Measurements from ENCODE around the gene FSCN2.

Gene FSCN2

DNA sequence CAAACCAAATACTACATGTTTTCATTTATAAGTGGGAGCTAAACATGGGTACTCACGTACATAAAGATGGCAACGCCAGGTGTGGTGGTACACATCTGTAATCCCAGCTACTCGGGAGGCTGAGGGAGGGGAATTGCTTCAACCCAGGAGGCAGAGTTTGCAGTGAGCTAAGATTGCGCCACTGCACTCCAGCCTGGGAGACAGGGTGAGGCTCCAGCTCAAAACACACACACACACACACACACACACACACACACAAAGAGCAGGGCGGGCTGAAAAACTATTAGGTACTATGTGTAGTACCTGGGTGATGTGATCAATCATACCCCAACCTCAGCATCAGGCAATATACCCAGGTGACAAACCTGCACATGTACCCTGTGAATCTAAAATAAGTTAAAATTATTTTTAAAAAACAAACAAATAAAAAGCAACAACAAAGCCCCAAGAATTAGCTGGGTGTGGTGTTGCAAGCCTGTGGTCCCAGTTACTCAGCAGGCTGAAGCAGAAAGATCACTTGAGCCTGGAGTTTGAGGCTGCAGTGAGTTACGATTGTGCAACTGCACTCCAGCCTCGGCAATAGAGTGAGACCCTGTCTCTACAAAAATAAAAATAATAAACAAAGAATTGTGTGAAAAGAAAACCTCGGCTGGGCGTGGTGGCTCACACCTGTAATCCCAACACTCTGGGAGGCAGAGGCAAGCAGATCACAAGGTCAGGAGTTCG is 35.8 kb downstream of the FSCN2 start:
- DNase-seq, result no peak

DNA sequence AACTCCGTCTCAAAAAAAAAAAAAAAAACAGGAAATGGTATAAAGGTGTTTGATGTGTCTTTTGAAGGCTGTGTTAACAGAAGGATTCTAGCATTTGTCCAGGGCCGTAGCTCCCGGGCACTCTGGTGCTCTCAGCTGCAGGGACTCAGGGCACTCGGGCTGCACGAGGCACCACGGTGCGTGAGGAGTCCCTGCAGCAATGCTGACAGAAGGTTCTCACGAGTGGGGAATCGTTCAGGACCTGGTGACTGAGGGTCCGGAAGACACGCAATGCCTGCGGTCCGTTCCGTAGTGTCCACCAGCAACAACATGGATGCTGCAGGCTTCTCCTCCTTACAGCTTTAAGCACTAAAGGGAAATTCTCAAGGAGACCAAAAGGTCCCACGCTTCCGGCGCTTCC is 36.6 kb downstream of the FSCN2 start:
- DNase-seq, result no peak

GRCh38 chr17:81565231-81565630 is 37.1 kb downstream of the FSCN2 start:
- no peak for DNase-seq

GRCh38 chr17:81566461-81567126 is 38.4 kb downstream of the FSCN2 start:
- DNase-seq, result no peak

DNA sequence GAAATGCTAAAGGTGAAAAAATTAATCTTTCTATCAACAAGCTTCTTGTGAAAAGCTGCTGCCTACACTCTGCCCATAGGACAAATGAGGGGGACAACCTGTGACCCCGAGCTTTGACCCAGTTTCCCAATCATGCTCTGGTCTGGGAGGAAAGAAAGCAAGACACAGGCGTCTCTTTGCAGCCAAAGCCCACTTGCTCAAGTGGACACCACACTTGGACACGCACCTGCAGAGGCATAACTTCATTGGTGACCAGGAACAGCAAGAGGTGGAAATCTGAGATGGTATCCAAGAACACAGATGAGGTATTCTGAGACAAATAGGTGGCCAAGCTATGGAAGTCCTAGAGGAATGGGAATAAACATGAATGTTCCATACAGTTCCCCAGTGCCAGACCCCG is 39.0 kb downstream of the FSCN2 start:
- DNase-seq, result no peak

DNA sequence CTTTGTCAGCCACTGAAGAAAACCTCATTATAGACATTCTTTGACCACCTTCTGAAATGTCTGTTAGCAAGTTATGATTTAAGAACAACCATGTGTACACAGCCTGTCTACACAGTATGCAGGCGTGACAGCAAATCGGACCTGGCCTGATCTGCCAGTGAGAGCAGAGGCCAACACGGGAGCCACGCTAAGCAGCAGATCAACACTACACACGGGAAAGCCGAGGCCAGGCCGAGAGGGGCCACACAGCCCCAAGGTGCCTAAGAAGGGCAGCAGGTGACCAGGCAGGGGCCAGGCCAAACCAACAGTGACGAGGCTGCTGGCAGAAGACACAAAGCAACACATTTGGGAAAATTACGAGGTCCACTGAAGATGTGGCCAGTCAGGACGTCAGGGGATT is 40.2 kb downstream of the FSCN2 start:
- DNase-seq, result no peak

DNA sequence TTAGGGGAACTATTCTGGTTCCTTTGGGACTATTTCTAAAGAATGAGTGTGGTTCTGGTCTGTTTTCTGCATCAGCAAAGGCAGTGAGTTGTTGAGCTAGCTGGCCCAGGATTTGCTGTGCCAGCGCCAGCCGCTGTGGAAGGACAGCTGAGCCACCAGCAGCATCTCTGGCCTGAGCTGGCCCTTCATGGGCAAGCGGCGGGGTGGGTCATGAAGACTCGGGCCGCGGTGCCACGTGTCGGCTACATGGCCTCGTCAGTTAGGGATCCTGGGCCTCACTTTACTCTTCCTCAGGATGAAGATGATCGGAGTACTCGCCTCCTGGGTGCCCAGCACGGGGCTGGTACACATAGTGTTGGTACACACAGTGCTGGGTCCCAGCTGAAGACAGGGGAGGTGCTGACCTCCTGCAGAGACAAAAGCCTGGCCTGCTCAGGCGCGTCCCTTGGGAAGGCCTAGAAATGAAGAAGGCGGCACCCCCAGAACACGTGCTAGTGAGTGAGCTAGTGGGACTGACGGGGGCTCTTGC is 41.9 kb downstream of the FSCN2 start:
- DNase-seq, result no peak

DNA sequence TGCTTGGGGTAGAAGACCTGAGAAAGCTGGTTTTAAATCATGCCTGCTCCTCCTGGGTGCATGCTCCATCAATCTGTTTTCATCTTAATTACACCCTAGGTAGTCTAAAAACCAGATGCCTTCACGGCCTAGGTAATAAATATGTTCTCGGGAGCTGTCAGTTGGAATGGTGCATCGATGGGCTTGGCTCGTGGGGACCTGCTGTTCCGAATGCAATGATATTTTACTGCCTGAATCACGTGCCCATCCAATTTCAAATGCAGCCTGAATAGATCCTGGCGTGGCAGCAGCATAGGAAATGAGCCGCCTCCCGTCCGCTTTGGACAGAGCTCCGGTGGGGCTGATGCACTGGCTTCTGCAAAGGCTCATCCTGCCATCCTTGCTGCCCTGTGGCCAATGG is 42.8 kb downstream of the FSCN2 start:
- no peak for DNase-seq

GRCh38 chr17:81572563-81573168 is 44.5 kb downstream of the FSCN2 start:
- no peak for DNase-seq

DNA sequence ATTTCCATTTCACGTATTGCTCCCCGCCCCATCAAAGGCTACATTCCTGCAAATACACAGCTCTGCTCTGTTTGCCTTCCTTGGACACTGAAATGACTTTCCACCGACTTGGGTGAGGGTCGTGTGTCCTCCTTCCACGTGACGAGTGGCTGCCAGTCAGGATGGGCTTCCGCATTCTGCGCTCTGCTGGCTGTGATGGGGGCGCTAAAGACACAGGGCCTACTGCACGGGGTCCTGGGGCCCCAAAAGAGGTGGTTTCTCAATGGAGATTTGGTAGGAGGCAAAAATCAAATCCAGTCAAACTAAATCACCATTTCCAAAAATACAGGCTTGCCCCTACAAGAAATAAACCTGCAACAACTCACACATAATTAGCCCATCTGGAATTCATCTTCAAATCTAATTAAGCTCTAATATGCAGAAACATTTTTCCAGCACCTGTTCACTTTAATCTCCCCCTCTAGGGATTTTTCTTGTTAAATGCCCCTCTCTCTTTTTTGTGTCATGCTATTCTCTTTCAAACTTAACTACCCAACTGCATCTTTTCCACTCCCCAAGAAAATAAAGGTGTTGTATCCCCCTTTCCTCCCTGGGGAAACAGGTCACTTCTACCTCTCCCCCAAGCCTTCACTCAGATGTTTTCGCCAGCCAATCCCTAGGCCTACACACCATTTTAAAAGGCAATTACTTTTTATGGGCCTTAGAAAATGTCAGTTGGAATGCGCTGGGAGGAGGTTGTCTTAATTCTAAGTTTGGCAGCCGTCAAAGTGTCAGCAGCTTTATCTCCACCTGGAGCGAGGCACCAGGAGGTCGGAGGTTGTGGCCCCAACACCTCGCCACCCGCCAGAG is 45.8 kb downstream of the FSCN2 start:
- DNase-seq, result no peak

DNA sequence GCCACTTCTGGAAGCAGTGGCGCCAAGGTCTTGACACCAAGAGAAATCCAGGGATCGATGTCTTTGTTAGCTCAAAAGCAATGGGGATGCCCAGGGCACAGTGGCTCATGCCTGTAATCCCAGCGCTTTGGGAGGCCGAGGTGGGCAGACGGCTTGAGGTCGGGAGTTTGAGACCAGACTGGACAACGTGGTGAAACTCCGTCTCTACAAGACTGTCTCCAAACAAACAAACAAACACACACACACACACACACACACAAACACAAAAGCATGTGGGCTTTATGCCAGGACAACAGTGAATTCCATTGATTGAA is 46.4 kb downstream of the FSCN2 start:
- DNase-seq, result no peak

- no peak for DNase-seq
These were observed 47.7 kb downstream of the FSCN2 start for GRCh38 chr17:81575836-81576235.

DNA sequence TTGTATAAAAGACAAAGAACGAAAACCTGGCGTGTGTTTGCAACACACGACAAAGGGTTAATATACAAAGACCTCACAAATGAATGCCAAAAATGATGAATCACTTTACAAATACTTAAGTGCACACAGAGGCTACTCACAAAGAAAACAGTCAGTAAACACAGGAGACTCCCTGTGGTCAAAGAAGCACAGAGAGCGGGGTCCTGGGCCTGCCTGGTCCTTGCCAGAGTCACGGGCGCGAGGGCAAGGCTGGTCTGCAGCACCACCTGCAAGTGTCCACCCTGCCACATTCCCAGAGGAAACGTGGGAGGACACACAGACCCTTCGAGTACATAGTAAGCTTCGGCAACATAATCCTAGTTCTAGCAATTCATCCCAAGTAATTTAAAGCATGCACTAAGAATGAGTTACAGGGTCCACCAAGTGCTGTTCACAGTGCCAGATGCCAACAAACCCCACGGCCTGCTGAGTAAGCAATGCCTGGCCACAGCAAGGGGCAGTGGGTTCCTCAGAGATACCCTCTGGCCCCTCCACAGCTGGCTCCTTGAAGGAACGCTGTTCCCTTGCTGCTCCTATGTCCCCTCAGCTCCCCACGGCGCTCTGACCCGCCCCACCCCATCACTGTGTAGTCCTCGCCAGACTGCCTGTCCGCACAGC is 48.6 kb downstream of the FSCN2 start:
- DNase-seq, result no peak

DNA sequence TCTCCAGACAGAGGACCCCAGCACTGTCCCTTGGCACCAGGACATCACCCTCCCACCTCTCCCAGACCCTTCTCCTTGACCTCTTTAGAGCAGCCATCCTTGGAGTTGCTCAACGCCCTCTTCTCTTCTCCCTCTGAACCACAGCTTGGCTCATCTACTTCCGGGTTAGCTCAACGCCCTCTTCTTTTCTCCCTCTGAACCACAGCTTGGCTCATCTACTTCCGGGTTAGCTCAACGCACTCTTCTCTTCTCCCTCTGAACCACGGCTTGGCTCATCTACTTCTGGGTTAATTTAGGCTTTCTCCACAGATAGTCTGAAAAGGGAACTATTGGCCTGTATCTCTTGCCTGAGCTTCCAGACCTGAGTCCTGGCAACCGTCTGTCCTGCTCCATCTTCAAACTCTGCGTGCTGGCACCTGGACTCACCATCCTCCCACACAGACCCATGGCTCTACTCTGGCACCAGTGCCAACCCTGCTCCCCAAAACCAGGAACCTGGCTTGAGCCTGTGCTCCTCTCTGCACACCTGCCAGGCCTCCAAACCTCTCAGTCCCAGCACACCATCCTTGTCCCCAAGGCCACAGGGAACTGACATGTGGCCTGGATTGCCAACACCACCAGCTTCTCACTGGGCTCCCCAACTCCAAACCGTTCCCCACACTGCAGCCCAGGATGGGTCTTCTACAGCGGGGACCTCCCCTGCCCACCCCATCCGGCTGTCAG is 49.3 kb downstream of the FSCN2 start:
- DNase-seq, result no peak

DNA sequence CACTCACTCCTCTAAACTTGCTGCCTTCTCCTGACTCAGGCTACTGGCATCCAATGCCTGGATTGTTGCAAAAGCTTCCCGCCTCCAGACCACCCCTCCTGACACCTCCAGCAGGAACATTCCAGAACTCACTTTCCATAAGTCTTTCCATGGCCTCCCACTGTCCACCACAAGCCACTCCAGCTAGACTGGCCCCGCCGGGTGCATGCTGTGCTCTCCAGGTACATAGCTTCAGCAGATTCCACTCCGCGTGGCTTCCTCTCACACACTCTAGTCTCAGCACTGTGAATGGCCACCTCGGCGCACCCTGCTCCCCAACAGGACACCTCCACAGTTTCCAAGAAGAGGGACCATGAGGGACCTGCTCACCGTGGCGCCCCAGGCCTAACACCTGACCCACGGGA is 49.9 kb downstream of the FSCN2 start:
- no peak for DNase-seq

DNA sequence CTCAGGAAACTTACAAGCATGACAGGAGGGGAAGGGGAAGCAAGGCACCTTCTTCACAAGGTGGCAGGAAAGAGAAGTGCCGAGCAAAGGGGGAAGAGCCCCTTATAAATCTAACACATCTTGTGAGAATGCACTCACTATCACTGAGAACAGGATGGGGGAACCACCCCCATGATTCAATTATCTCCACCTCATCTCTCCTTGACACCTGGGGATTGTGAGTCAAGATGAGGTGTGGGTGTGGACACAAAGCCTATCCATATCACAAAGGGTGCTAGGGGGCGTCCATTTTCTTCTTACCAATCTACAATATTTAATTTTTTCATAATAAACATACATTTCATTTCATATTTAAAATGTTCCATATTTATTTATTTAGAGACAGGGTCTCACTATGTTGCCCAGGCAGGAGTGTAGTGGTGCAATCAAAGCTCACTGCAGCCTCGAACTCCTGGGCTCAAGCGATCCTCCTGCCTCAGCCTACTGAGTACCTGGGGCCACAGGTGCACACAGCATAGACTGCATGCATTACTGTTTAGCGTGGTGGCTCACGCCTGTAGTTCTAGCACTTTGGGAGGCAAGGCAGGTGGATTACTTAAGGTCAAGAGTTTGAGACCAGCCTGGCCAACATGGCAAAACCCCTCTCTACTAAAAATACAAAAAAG is 50.5 kb downstream of the FSCN2 start:
- no peak for DNase-seq

- DNase-seq, result no peak
These were observed 51.1 kb downstream of the FSCN2 start for GRCh38 chr17:81579298-81579697.

DNA sequence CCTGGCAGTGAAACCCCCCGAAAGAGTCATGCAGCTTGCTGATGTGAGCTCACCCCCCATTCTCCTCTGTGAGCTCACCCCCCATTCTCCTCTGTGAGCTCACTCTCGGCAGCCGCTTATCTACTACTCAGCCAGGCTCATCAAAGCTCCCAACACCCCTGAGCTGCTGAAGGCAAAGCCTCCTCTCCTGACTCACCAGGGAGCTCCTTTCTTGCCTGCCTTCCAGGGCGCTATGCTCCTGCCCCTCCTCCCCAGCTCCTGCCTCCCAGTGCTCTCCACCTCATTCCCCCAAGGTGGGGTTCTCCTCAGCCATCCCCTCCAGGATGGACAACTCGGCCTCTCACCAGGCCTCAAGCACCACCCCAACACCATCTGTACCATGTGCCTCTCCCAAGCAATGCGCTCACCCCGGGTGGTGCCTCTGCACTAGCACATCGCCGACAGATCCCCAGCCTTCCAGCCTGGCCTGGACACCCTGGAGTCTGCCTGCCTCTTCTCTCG is 51.7 kb downstream of the FSCN2 start:
- no peak for DNase-seq

GRCh38 chr17:81580481-81580880 is 52.3 kb downstream of the FSCN2 start:
- DNase-seq, result no peak

DNA sequence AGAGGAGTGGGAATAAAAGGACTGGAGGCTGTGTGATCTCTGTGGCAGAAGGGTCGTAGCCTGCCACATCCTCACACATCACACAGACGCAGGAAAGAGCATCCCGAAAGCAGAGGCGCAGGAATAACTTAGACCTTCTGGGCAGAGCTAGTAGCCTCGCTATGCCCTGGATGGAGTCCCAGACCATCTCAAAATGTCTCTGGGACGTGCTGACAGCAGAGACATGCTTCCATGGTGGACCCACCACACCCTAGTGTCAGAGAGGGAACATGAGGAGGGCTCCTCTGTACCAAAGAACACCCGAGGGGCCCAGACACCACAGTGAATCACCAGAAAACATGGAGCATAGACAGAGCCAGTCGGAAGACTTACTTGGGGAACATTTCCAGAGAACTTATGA is 53.6 kb downstream of the FSCN2 start:
- no peak for DNase-seq

- DNase-seq, result no peak
These were observed 54.2 kb downstream of the FSCN2 start for GRCh38 chr17:81582341-81582740.
